T-helper 2 cell treated with Interferon-gamma antibody and Interleukin-4, amounts not matched to agents 5 μg/mL and 100 μg/mL, for 36 hours (primary cell): Measurements from ENCODE around the gene A3GALT2.

Experiments
- DNase-seq: peaks from one replicate; pipeline ENCODE4 v3.0.0; 2021; ENCODE audit warnings: low spot score
- H3K27ac Mint-ChIP-seq: one replicate; pipeline ENCODE4 v1.8.0; 2021; ENCODE audit warnings: mild to moderate bottlenecking, mixed read lengths
- H3K27me3 Mint-ChIP-seq: one replicate; pipeline ENCODE4 v1.8.0; 2021; ENCODE audit warnings: low read depth, mixed read lengths
- H3K36me3 Mint-ChIP-seq: one replicate; pipeline ENCODE4 v1.8.0; 2021; ENCODE audit warnings: low read depth, mixed read lengths
- H3K4me1 Mint-ChIP-seq: one replicate; pipeline ENCODE4 v1.8.0; 2021; ENCODE audit warnings: low read depth, mixed read lengths
- H3K4me3 Mint-ChIP-seq: one replicate; pipeline ENCODE4 v1.8.0; 2022; ENCODE audit warnings: mild to moderate bottlenecking, moderate library complexity, mixed read lengths
- H3K9me3 Mint-ChIP-seq: one replicate; pipeline ENCODE4 v1.8.0; 2021; ENCODE audit warnings: mixed read lengths

A3GALT2 gene

DNA sequence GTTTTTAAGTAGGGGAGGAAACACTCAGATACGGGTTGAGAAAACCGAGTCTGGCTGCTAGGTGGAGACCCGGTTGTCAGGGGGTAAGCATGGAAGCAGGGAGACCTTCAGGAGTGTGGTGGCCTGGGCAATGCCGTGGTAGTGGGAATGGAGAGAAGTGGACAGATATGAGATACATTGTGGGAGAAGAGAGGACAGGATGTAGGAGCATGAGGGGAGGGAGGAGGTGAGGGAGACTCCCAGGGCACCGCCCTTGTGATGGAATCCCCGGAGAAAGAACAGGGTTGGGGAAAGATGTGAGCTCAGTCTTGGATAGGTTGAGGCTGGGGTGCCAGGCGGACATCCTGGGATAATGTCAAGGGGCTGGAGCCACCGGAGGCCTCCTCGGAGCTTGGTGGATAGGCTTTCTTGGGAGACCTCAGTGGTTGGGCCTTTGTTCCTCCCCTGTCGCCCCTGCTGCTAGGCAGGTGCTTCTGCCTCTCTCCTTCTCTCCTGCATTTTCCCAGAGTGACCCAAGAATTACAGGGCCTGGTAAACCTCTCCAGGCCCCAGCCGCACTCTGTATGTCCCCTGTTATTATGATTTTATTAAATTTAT lies 43.3 kb downstream of the A3GALT2 start:
- H3K9me3 Mint-ChIP-seq, result no peaks in the 10 kb centered on the region
- DNase-seq, result no peak
- H3K27me3 Mint-ChIP-seq, result no peaks in the 10 kb centered on the region
- no peak overlapping the region for H3K27ac Mint-ChIP-seq
- no peak overlapping the region for H3K4me3 Mint-ChIP-seq
- H3K36me3 Mint-ChIP-seq, result peaks cover 26% of the 10 kb centered on the region
- peaks cover 17% of the 10 kb centered on the region for H3K4me1 Mint-ChIP-seq

DNA sequence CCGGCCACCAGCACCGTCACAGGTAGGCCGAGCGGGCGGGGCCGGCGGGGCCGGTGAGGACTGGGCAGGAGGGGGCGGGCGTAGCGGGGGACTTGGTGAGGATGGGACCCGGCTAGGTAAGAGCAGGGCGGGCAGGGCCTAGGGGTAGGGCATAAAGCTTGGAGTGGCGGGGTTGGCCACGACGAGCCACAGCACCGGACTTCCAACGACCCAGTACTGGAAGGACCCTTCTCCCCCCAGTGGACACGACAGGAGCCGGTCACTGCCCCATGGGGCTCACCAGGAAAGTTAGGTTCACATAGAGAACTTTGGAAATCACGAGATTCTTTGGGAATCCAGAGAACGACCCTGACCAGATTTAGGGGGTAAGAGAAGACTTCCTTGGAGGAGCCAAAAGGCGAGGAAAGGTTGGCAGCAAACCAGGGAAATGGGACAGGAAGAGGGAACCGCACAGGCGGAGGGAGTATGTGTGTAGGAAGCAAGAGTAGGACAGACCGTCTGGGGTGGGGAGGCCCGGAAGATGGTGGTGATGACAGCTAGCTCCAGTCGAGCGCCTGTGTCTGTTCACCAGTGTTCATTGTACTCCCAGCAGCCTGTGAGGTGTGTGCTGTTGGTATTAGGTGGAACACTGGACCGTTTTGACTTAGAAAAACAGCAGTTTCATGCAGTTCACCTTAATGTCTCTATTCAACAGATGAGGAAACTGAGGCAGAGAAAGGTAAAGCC lies 44.2 kb downstream of the A3GALT2 start:
- peaks cover 19% of the 10 kb centered on the region for H3K4me1 Mint-ChIP-seq
- no peaks in the 10 kb centered on the region for H3K9me3 Mint-ChIP-seq
- no peak overlapping the region for H3K27ac Mint-ChIP-seq
- DNase-seq, result no peak
- H3K36me3 Mint-ChIP-seq, result peaks cover 22% of the 10 kb centered on the region
- no peaks in the 10 kb centered on the region for H3K27me3 Mint-ChIP-seq
- H3K4me3 Mint-ChIP-seq, result no peak overlapping the region

DNA sequence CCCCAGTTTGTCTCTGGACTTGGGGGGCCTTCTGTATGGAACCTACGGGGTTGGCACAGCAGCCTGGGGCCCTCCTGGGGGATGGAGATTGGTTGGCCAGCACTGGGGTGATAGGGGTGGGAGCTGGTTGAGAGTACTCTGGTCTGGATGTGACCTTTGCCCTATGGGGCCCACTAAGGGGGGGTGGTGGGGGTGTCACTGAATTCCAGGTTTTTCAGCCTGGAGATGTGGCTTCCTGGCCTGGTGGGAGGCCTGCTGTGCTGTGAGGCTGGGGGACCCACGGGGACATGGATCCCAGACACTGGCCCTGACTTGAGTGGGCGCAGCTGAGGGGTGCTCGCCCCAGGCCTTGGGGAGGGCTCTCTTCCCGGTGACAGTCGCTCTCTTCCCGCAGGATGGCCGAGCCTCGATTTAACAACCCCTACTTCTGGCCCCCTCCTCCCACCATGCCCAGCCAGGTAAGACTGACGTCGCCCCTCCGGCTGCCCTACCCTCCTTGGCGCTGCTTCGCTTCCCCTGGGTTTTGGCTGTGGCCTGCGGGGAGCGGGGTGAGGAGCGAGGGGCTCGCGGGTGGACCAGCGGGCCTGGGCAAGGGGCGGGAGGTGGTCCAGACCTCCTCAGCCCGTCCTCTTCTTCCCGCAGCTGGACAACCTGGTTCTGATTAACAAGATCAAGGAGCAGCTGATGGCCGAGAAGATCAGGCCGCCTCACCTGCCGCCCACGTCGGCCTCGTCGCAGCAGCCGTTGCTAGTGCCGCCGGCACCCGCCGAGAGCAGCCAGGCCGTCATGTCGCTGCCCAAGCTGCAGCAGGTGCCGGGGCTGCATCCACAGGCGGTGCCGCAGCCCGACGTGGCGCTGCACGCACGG lies 45.0 kb downstream of the A3GALT2 start:
- no peaks in the 10 kb centered on the region for H3K27me3 Mint-ChIP-seq
- no peak overlapping the region for H3K27ac Mint-ChIP-seq
- H3K9me3 Mint-ChIP-seq, result no peaks in the 10 kb centered on the region
- no peak overlapping the region for H3K4me3 Mint-ChIP-seq
- H3K4me1 Mint-ChIP-seq, result peaks cover 19% of the 10 kb centered on the region
- DNase-seq, result no peak
- peaks cover 18% of the 10 kb centered on the region for H3K36me3 Mint-ChIP-seq

DNA sequence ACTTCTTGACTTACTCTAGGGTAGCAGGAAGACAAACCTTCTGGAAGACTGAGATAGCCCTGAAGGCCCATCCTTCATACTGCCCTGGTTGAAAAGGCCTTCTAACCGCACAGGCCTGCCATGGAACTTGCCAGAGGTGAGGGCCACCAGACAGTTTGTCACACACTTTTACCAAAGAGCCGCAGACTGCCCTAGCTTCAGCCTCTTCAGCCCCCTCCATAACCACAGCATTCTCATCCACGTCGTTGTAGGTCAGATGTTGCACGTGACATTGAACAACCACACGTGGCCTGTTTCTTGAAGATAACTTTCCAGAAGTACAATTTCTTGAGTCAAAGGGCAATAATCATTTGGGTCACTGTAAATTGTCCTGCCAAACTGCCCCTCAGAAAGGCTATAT lies 45.7 kb downstream of the A3GALT2 start:
- no peak for DNase-seq
- Mint-ChIP-seq H3K4me1 (peaks cover 19% of the 10 kb centered on the region), H3K4me3 (no peak overlapping the region), H3K27ac (no peak overlapping the region), H3K27me3 (no peaks in the 10 kb centered on the region), H3K36me3 (peaks cover 18% of the 10 kb centered on the region), H3K9me3 (no peaks in the 10 kb centered on the region)

DNA sequence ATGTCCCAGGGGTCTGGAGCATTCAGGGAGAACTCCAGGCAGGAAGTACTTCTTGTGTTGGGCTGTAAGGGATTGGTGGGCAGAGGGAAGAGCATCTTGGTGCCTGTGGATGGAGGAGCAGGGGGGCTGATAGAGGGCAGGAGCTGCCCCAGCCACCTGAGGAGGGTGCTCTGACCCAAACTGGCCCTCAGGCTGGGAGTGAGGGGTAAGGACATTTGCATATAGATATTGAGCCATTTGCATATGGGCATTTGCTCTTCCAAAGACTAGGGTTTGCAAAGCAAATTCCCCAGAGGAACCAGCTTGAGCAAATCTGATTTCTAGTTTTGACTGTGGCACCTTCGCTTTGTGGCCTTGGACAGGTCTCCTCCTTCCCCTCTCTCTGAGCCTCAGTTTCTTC lies 46.5 kb downstream of the A3GALT2 start:
- no peaks in the 10 kb centered on the region for H3K27me3 Mint-ChIP-seq
- H3K36me3 Mint-ChIP-seq, result peaks cover 16% of the 10 kb centered on the region
- no peak overlapping the region for H3K27ac Mint-ChIP-seq
- DNase-seq, result no peak
- no peaks in the 10 kb centered on the region for H3K9me3 Mint-ChIP-seq
- H3K4me1 Mint-ChIP-seq, result peaks cover 19% of the 10 kb centered on the region
- H3K4me3 Mint-ChIP-seq, result no peak overlapping the region

DNA sequence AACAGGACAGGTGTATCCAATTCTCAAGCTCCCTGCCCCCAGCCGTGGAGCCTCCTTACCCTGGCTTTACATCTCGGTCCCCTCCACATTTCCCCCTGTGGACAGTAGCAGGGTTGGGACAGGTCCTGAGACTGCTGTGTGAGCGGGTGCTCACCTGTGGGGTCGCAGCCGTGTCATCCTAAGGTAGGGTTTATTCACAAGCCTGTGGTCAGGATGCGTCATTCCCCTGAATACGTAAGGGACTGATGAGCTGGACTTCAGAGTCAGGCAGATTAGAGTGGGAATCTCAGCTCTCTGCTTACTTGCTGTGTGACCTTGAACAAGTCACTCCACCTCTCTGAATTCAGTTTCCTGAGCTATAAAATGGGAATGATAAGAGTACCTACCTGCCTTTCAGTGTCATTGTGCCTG lies 46.9 kb downstream of the A3GALT2 start:
- Mint-ChIP-seq H3K4me1 (peaks cover 19% of the 10 kb centered on the region), H3K27ac (no peak overlapping the region), H3K4me3 (no peak overlapping the region), H3K27me3 (no peaks in the 10 kb centered on the region), H3K9me3 (no peaks in the 10 kb centered on the region), H3K36me3 (peaks cover 16% of the 10 kb centered on the region)
- no peak for DNase-seq

DNA sequence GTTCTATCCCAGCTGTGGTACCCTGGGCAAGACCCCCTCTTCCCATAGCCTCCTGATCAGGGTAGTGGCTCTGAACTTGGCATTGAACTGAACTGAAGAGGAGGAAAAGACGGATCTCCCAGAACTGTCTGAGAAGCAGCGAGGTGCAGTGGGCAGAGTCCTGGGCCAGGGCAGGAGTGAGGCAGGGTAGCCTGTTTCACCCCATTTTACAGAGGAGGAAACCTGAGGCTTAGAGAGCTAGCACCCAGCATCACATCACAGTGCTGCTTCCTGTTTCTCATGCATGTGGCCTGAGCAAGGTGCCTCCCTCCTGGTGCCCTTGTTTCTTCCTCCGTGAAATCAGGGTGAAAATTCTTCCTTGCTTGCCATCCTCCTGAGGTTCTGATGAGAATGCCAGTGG lies 47.5 kb downstream of the A3GALT2 start:
- no peaks in the 10 kb centered on the region for H3K27me3 Mint-ChIP-seq
- no peak for DNase-seq
- H3K4me3 Mint-ChIP-seq, result no peak overlapping the region
- no peaks in the 10 kb centered on the region for H3K9me3 Mint-ChIP-seq
- peaks cover 14% of the 10 kb centered on the region for H3K36me3 Mint-ChIP-seq
- peak overlapping the region; percentile 78 for H3K27ac Mint-ChIP-seq
- H3K4me1 Mint-ChIP-seq, result peaks cover 19% of the 10 kb centered on the region

DNA sequence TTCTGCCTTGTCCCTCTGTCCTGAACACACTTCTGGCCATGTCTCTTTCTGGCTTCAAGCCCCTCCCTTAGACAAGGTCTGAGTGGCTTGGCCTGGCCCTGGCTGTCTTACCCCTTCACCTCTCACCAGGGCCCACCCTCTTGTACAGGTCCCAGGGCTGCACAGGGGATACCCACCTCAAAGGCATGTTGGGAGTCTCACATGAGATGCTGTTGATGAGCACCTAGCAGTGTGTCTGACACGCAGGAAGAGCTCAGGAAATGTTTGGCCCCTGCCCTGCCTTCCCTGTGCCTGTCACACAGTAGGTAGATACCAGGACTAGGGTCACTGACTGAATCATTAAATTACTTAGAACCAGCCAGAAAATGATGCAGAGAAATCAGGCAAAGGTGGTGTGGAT lies 48.0 kb downstream of the A3GALT2 start:
- H3K4me1 Mint-ChIP-seq, result peaks cover 19% of the 10 kb centered on the region
- H3K4me3 Mint-ChIP-seq, result no peak overlapping the region
- H3K27ac Mint-ChIP-seq, result peak overlapping the region; percentile 78
- H3K36me3 Mint-ChIP-seq, result peaks cover 14% of the 10 kb centered on the region
- no peaks in the 10 kb centered on the region for H3K9me3 Mint-ChIP-seq
- H3K27me3 Mint-ChIP-seq, result no peaks in the 10 kb centered on the region
- no peak for DNase-seq

DNA sequence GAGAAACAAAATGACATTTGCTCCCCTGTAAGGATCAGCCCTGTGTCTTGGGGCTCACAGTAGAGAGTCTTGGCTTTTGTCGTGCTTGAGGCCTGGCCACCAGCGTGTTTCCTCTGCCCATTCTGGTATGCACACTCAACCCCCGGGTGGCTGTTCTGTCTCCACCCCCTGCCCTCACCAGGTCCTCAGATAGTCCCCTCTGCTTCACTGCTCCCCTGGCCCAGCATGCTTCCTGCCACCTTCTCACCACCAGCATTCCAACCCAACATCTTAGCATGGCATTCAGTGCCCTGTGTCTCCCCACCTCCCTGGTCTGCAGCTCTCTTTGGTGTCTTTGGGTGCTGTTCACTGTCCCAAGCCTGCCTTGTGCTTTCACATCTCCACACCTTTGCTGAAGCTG lies 48.4 kb downstream of the A3GALT2 start:
- H3K27ac Mint-ChIP-seq, result peak overlapping the region; percentile 78
- H3K4me3 Mint-ChIP-seq, result no peak overlapping the region
- peaks cover 13% of the 10 kb centered on the region for H3K36me3 Mint-ChIP-seq
- no peaks in the 10 kb centered on the region for H3K9me3 Mint-ChIP-seq
- H3K4me1 Mint-ChIP-seq, result peaks cover 19% of the 10 kb centered on the region
- H3K27me3 Mint-ChIP-seq, result no peaks in the 10 kb centered on the region
- DNase-seq, result no peak

DNA sequence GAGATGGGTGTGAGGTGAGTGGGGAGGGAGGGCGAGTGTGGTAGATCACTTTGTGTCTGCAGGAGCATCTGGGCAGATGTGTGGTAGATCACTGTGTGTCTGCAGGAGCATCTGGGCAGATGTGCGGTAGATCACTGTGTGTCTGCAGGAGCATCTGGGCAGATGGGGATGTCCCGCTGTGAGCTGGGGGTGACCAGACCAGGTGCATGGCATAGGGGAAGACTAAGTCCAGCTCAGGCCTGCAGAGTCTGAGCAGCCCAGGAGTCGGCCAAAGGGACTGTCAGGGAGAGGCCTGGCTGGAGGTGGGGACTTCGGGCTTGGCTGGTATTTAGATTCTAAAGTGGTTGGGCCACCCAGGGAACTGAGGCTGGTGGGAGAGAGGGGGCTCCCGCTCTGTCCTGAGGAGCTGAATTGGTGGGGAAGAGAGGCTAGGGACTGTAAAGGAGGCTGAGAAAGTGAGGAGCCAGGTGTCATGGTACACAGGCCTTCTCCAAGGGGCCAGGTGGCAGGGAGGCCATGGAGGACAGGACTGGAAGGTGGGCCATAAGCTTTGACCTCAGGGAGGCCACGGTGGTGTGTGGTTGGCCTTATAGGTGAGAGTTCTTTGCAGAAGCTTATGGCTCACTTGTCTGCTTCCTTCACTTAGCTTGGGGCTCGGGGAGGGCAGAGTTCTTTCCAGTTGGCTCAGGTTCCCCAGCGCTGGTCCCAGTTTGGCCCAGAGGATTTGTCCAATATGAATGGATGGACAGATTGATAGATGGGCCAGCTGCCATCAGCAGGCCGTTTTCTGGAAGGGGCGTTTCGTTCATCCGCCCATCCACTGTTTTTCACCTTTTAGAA lies 49.0 kb downstream of the A3GALT2 start:
- Mint-ChIP-seq H3K4me1 (peaks cover 21% of the 10 kb centered on the region), H3K36me3 (peaks cover 9% of the 10 kb centered on the region), H3K27ac (peak overlapping the region; percentile 53), H3K27me3 (no peaks in the 10 kb centered on the region), H3K9me3 (no peaks in the 10 kb centered on the region), H3K4me3 (no peak overlapping the region)
- DNase-seq, result no peak

DNA sequence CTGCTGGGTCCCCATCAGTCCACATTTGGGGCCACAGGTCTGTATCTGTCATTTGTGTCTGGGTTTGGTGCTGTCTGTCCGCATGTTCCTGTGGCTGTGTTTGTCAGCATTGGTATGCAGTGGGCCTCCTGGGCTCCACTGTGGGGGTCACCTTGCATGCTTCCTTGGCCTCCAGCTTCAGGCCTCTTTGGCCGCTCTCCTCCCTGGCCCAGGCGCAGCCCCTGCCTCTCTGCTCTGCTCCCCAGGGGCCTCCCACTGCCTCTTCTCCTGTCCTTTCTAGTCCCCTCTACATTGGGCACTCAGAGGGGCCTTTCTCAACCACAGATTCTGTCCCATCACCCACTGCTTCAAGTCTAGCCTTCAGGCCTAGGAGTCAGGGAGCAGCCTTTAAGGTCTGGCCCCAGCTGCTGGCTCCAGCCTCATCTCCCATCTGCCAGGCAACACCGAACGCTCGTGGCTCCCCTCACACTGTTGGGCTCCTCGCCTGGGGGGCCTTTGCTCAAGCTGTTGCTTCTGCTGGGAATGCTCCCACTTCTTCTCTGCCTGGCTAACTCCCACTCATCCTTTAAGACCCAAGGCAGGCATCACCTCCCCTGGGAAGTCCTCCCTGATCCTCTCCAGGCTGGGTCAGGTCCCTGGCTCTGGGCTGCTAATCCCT lies 50.0 kb downstream of the A3GALT2 start:
- peak overlapping the region; percentile 64 for H3K27ac Mint-ChIP-seq
- no peak for DNase-seq
- H3K9me3 Mint-ChIP-seq, result no peaks in the 10 kb centered on the region
- H3K4me3 Mint-ChIP-seq, result no peak overlapping the region
- H3K4me1 Mint-ChIP-seq, result peaks cover 21% of the 10 kb centered on the region
- H3K36me3 Mint-ChIP-seq, result peaks cover 8% of the 10 kb centered on the region
- no peaks in the 10 kb centered on the region for H3K27me3 Mint-ChIP-seq

DNA sequence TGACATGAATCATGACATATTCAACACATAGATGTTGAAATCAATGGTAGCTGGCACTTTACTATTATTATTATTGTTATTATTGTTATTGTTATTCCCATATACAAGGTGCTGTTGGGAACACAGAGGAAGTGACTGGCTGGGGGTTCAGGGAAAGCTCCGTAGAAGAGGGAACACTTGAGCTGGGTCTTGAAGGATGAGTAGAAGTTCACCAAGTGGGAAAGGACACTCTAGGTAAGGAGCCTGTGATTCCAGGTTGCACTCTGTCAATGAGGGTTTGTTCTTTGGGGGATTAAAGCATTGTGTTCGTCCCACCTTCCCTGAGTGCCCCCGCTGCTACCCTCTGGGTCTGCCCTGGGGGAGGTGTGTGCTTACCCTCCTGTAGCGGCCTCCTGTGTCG lies 50.5 kb downstream of the A3GALT2 start:
- H3K27me3 Mint-ChIP-seq, result no peaks in the 10 kb centered on the region
- no peak for DNase-seq
- H3K36me3 Mint-ChIP-seq, result peaks cover 8% of the 10 kb centered on the region
- peaks cover 21% of the 10 kb centered on the region for H3K4me1 Mint-ChIP-seq
- no peak overlapping the region for H3K4me3 Mint-ChIP-seq
- no peaks in the 10 kb centered on the region for H3K9me3 Mint-ChIP-seq
- no peak overlapping the region for H3K27ac Mint-ChIP-seq

DNA sequence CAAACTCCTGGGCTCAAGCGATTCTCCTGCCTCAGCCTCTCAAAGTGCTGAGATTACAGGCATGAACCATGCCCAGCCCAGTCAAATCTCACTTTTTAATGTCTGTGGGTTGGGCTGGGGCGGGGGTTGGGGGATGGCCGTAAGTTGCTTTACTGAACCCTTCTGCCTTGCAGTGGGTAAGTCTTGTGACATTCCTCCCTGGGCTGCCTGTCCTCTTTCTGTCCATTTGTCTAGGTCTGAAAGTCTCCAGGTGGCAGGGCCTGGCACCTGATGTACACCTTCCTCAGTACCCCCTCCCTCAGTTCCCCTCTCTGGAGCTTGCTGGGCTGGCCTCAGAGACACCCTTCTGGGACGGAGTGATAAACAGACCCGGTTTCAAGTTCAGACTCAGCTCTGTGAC lies 51.3 kb downstream of the A3GALT2 start:
- Mint-ChIP-seq H3K27me3 (no peaks in the 10 kb centered on the region), H3K27ac (no peak overlapping the region), H3K4me1 (peaks cover 21% of the 10 kb centered on the region), H3K36me3 (peaks cover 8% of the 10 kb centered on the region), H3K9me3 (no peaks in the 10 kb centered on the region), H3K4me3 (no peak overlapping the region)
- DNase-seq, result no peak
